ENCODE results near the gene SPRR3. TPM values are rescaled to one million over a fixed set of nuclear protein-coding genes. Genes with fewer than 3 reads are reported as not detected.
"Not testable (repeated sequence)": the region's sequence is repeated elsewhere in the genome, so short reads cannot be mapped to it uniquely, and the experiment has no call there.

SPRR3 gene
- total RNA-seq, 1 donor from 2014 or later: not detected

DNA sequence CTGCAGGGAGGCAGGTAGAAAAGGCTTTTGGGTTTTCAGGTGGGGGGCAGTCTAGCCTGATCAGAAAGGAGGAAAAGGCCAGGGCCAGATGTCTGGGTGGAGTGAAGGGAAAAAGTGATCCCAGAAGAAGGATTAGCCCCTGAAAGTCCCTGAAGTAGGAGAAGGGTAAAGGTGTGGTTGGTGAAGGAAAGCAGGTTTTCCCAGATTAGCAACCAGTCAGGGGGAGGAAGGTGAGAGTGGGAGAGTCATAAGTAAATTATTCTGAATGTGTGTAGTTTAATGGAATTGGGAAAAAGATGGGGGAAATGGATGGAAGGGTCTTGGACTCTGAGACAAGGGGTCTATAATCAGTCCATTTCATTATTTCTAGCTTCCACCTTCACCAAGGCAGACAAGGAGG lies 18.3 kb upstream of the SPRR3 start:
- no peak for DNase-seq (ENCODE audit: low spot score)

DNA sequence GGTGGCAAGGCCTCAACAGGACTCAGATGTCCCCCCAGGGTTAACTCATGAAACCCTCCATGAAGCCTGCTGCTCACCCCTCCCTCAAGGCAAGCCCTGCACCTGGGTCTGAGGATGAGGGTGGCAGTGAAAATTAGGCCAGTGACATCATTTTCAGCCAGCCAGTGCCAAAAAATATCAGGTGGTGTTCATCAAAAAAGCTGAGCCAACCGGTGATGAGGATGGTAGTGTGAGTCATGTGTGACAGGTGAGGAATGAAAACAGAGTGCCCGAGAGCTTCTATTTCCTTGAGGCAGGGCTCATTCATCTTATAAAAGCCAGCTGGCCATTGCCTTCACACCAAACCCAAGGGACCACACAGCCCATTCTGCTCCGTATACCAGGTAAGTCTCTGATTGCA lies 17.8 kb upstream of the SPRR3 start, which contains the start of gene SPRR1A:
TSS of gene SPRR1A (plus strand) at position 339 of the 400 bp plus-strand sequence. CDS start 1,150 bp downstream, outside the sequence.
- DNase-seq (ENCODE audit: low spot score): no peak

DNA sequence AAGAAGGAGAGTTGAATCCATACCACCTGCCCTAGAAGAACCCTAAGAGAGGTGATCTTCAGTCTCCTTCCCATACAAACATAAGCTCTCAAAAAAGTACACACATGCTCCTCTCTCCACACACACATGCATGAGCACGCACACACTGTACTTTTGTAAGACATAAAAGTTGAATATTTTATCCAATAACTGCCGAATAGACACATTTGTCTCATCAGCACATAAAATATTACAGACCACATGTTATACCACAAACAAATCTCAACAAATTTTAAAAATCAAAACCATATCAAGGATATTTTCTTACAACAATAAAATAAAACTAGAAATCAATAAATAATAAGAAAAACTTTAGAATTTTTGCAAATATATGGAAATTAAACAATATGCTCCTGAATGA lies 15.0 kb upstream of the SPRR3 start:
- DNase-seq (ENCODE audit: low spot score): no peak

DNA sequence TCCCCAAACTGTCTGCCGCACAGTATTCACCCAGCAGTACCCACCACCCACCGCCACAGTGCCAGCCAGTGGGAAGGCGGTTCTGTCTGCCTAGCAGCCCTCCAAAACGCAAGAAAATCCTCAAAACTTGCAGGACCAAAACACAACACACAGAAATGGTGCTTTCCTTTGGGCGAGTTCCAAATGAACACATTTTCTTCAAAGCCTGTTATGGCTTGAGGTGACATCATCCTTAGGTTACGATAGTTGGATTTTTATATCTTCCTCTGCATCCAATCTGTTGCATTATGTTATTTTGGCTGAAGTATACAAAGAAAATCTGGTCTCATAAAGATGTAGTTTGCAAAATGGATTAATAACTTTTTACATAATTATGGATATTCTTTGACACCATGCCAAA lies 8.4 kb upstream of the SPRR3 start:
- DNase-seq (ENCODE audit: low spot score): no peak

DNA sequence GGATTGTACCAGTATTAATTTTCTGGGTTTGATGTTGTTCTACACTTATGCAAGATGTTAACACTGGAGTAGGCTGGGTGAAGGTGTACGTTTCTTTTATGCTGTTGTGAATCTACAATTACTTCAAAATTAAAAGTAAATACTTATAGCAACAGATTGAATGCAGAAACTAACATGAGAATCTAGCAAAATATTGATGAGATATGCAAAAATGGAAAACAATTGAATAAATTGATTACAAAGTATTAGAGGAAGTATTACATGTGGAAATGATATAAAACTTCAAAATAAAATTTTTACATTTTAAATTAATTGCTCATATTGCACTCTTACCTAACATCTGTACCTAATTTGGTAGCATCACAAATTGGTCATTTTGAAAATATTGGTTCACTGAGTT lies 5.7 kb upstream of the SPRR3 start:
- no peak for DNase-seq (ENCODE audit: low spot score)

DNA sequence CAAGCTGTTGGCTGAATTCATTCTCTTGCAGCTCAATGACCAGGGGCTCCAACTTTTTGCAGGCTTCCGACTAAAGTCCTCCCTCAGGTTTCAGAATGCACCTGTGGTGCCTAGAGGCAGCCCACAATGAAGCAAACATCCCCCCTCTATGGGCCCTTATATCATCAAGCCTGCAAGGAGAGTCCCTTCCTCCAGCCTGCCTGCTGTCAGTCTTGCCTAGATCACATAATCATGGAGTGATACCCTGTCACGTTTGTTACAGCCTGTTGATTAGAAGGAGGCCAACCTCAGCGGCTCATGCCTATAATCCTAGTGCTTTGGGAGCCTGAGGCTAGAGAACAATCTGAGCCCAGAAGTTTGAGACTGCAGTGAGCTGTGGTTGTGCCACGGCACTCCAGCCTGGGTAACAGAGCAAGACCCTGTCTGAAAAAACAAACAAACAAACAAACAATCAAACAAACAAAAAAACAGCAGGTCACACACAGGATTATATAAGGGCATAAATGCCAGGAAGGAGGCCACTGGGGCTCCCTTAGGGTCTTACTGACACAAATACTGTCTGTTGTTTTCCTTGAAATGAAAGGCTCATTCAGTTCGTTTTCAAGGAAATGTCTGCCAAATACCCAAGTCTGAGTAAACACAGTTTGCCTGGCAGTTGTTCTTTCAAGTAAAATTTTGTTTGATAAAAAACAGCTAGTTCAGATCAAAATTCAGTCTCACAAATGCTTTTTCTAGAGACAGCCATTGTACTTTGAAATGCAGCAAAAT lies 4.7 kb upstream of the SPRR3 start:
- DNase-seq (ENCODE audit: low spot score): no peak

DNA sequence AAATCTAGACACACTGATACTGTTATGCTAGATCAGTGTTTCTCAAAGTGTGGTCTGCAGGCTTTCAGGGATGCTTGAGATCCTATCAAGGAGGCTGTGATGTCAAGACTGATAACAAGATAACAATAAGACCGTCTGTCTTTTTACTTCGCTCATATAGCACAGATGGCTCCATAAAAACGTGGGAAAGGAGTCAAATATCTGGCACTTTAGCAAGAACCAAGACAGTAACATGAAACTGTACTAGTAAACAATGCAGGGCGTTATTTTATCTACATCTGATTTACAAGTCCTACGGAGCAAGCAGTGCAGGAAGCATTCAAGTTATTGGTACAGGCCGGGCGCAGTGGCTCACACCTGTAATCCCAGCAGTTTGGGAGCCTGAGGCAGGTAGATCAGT lies 3.6 kb upstream of the SPRR3 start:
- no peak for DNase-seq (ENCODE audit: low spot score)

DNA sequence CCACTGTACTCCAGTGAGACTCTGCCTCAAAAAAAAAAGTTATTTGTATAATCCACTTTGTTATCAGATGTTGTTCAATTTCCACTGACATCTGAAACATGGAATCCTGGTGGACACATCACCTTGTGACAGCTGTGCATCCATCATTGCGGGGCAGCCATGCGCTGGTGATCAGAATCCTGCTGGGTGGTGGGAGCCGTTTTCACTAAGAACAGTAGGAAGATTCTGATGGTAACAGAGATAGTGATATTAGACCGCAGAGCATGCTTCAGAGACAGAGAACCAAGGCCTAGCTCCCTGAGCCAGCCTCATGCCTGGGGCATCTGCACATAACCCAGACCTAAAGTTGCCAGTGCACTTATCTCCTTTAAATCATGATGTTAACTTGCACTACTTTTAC lies 3.1 kb upstream of the SPRR3 start:
- no peak for DNase-seq (ENCODE audit: low spot score)

DNA sequence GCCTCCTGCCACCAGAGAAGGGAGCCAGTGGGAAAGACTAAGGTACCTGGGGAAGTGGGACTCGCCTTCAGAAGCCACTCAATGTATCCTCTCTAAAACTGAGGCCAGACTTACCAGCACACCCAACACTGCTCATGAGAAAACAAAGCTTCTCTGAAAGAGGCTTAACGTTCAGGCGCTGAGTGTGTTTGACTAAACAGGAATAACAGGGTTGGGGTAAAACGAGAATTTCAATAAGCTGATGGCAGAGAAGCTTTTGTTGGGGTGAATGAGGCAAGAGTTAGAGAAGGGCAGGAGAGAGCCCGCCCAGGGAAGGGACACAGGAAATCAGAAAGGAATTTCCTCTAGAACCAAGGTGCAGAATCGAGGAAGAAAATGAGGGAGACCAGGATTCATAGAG lies 1.7 kb upstream of the SPRR3 start:
- no peak for DNase-seq (ENCODE audit: low spot score)

DNA sequence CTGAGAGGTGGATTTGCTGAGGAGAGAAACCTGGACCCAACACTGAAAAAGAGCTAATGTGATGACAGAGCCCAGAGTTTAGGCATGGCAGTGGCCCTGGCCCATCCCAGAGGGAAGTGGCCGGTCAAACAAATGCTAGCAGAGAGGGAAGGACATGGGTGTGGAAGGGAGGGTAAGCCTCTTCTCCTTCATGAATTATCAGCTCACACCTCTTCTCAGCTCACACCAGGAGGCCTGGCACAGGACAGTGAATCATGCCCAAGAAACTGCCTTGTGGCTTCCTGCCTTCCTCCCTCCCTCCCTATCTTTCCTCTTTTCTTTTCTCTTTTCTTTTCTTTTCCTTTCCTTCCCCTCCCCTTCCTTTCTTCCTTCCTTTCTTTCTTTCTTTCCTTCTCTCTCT lies 1.3 kb upstream of the SPRR3 start:
- no peak for DNase-seq (ENCODE audit: low spot score)

DNA sequence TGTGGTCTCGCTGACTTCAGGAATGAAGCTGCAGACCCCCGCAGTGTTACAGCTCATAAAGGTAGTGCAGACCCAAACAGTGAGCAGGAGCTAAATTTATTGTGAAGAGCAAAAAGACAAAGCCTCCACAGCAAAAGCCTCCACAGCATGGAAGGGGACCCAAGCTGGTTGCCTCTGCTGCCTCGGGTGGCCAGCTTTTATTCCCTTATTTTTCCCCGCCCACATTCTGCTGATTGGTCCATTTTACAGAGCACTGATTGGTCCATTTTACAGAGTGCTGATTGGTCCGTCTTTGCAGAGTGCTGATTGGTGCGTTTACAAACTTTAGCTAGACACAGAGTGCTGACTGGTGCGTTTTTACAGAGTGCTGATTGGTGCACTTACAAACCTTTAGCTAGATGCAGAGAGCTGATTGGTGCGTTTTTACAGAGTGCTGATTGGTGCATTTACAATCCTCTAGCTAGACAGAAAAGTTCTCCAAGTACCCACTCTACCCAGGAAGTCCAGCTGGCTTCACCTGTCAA lies 9.7 kb downstream of the SPRR3 start:
- not testable (repeated sequence) for DNase-seq (ENCODE audit: low spot score)

DNA sequence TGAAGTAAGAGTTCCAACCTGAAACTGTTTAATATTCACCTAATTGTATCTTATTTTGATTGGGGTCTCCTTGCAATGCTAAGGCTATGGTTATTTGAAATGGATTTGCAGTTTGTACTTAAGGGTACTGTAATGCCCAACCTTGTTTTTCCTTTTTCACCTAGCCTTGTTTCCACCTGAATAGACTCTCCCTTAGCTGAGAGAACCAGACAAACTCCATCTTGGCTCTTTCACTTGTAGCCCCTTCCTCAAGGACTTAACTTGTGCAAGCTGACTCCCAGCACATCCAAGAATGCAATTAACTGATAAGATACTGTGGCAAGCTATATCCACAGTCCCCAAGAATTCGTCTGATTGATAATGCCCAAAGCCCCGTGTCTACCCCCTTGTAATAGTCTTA lies 20.3 kb downstream of the SPRR3 start:
- not testable (repeated sequence) for DNase-seq (ENCODE audit: low spot score)

DNA sequence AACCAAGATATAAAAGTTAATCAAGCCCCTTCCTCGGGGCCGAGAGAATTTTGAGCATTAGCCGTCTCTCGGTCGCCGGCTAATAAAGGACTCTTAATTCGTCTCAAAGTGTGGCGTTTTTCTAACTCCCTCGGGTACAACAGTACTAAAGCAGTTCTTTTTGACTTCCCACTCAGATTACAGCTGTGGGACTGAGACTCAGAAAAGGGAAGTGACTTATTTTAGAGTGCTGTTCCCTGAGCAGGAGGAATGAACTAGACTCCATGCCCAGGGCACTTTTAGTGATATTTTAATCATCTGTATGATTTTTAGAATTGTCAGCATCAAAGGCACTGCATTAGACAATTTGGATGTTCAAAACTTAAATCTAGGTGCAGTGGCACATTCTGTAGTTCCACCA lies 20.8 kb downstream of the SPRR3 start:
- DNase-seq (ENCODE audit: low spot score): not testable (repeated sequence)

DNA sequence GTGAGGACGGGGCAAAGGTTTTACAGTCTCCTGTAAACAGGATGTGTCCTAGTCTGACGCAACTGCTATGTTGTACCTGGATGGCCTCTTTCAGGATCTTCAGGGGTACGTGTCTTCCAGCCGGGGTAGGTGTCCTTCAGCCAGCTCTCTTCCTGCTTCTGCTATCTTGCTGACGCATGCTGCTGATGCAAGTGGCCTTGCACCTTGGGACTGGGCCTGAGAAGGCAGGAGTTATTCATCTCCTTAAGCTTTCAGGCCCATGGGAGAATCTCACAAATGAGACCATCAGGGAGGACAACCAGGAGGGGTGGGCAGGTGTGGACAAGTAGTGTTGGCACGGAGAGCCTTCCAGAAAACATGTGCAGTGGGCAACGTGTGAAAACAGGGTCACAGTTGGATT lies 21.6 kb downstream of the SPRR3 start:
- DNase-seq (ENCODE audit: low spot score): no peak

DNA sequence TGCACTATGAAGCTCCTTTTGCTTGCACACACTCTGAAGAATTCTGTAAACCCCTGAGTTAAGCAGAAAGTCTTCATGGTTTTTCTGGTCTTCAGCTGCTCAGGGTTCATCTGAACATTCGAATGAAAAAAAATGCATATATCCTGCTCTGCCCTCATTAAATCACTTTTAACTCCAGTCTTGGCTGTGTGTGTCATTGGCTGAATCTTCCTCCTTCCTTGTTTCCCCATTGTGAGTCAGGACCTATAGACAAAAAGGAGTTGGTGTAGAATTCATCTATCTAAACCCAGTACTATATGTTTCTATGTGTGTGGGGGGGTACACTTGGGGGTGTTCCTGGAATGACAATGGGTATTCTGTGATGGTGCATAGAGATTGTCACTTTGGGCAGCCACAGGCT lies 22.9 kb downstream of the SPRR3 start:
- DNase-seq (ENCODE audit: low spot score): no peak

DNA sequence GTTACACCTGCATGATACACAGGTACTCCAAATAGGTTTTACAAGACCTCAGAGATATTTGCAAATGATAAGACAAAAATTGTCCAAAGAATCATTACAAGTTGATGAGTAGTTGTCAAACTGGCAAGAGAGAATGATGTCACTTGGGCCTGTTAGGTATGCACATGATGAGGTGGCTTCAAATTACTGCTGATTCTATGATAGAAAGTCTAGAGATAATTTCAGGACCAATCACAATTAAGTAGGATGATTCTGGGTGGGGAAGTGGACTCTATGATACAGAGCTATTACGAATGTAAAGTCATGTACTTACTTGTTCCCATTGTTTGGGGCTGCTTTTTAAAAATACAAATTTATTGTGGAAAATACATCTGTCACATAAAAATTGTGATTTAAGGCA lies 24.2 kb downstream of the SPRR3 start:
- DNase-seq (ENCODE audit: low spot score): no peak

DNA sequence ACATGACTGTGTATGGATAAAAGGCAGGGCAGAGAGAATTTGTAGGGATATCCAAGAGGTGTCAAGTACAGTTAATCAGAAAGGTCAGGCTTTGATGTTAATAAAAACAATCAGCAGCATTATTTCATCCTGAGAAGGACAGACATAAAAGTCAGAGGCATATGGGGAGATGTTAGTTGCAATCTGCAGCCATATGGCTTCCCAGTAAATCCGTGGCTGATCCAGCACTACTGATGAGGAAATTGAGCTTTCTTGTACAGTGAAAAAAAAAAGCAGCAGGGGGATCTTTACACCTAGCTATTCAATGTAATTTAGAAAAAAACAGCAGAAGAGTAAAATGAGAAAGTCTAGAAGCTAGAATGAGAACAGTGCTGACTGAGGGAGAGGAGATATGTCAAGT lies 27.2 kb downstream of the SPRR3 start:
- DNase-seq (ENCODE audit: low spot score): no peak

DNA sequence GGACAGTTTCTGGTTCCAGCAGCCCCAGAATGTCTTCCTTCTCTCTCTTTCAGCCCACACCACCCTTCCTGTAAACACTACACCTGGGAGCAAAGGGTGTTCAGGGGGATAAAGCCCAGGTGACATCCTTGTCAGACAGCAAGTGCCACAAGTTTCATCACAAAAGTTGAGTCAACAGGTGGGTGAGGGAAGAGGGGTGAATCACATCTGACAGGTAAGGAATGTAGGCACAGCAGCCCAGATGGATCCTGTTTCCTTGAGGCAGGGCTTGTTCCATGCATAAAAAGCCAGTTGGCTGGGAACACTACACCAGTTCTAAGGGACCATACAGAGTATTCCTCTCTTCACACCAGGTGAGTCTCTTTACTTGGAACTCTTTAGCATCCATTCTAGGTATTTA lies 29.3 kb downstream of the SPRR3 start, which contains the start of gene SPRR1B:
TSS of gene SPRR1B (plus strand) at position 309 of the 400 bp plus-strand sequence. CDS start 1,143 bp downstream, outside the sequence.
- DNase-seq (ENCODE audit: low spot score): no peak

DNA sequence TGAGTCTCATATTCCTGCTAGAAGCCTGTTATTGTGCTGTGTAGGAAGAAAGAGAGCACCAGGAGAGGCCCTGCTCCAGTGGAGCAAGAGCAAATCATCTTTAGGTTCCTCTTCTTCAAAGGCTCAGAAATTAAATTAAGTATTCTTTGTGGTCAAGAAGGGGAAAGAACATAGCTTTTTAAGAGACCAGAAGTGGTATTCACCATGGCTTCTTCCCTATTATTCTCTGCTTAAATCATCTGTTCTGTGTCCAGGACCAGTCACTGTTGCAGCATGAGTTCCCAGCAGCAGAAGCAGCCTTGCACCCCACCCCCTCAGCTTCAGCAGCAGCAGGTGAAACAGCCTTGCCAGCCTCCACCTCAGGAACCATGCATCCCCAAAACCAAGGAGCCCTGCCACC lies 30.5 kb downstream of the SPRR3 start:
- no peak for DNase-seq (ENCODE audit: low spot score)

DNA sequence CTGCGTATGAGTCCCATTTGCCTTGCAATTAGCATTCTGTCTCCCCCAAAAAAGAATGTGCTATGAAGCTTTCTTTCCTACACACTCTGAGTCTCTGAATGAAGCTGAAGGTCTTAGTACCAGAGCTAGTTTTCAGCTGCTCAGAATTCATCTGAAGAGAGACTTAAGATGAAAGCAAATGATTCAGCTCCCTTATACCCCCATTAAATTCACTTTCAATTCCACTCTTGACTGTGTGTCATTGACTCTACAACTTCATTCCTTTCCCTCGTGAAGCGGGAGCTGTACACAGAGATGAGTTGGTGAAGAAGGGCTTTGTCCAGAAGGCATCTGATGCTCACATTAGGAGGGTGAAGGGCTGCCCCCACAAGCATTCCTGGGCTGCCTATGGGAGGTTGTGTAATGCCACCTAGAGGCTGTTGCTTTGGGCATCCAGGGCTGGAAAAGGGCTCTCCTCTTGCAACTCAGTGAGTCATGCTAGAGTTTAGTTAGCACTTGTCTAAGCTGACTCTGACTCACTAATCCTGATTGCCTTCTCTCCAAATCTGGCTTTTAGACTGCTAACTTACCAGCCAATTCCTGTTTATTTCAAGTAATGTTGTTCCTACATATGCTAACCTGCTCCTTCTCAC lies 31.2 kb downstream of the SPRR3 start:
- DNase-seq (ENCODE audit: low spot score): no peak

DNA sequence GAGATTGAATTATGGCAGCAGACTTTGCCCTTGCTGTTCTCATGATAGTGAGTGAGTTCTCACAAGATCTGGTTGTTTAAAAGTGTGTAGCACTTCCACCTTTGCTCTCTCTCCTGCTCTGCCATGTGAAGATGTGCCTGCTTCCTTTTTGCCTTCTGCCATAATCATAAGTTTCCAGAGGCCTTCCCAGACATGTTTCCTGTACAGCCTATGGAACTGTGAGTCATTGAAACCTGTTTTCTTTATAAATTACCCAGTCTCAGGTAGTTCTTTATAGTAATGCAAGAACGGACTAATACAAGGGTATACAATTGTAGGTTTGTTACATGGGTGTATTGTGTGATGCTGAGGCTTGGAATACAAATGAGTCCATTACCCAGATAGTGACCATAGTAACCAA lies 33.7 kb downstream of the SPRR3 start:
- no peak for DNase-seq (ENCODE audit: low spot score)

DNA sequence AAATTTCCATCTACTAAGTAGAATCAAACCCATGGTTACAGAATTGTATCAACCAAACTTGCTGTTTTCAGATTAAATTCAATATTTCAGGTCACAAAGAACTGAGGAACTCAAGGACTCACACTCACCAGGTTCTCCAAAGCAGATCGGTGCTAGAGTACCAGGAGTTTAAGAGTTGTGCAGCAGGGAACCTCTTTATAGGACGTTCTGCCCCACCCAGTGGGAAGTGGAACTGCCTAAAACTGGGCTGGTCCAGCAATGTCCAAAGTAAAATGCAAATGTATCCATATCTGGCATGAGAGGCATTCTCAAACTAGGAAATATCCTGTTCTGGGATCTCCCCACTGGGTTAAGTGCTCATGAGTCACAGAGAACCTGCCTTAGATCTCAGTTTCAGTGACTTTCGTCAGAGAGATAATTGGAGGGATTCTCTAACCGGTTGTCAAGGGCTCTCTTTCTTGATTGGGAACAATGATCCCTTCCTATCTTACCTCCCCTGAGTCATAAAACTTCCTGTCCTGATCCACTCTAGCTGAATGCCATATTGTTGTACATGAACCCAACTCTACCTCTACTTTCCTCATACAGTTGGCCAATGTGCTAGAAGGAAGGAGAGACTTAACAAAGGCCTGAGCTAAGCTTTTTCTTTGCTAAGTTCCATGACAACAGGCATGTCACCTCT lies 39.5 kb downstream of the SPRR3 start, which contains the start of gene SPRR2D:
TSS of gene SPRR2D (minus strand) at position 171 of the 682 bp plus-strand sequence. CDS start 774 bp downstream, outside the sequence.
- no peak for DNase-seq (ENCODE audit: low spot score)

Data from mesenteric fat pad (tissue), 1 donor.